ENCODE measurements around the gene MID1. TPM values are rescaled to one million over a fixed set of nuclear protein-coding genes. Genes with fewer than 3 reads are reported as not detected.

Gene MID1
- total RNA-seq, 1 donor from 2014 or later: 10.2 TPM

- H3K9me3 Mint-ChIP-seq (ENCODE audit: unreplicated experiment): no peaks in the 10 kb centered on the region
- no peak overlapping the region for H3K4me3 Mint-ChIP-seq (ENCODE audit: unreplicated experiment)
- DNase-seq (ENCODE audit: extremely low spot score, unreplicated experiment): no peak
- H3K27me3 Mint-ChIP-seq (ENCODE audit: unreplicated experiment): no peaks in the 10 kb centered on the region
- H3K4me1 Mint-ChIP-seq (ENCODE audit: unreplicated experiment): peaks cover 48% of the 10 kb centered on the region
- no peaks in the 10 kb centered on the region for H3K36me3 Mint-ChIP-seq (ENCODE audit: unreplicated experiment)
- TF ChIP-seq CTCF (IDR thresholded peaks at IDR 0.05): no peak
- H3K27ac Mint-ChIP-seq (ENCODE audit: unreplicated experiment): peak overlapping the region; percentile 72
Measured at GRCh38 chrX:10612215-10612614, 8.2 kb downstream of the MID1 start.

- Mint-ChIP-seq H3K4me3 (ENCODE audit: unreplicated experiment) (peak overlapping the region; percentile 14), H3K27me3 (ENCODE audit: unreplicated experiment) (no peaks in the 10 kb centered on the region), H3K36me3 (ENCODE audit: unreplicated experiment) (no peaks in the 10 kb centered on the region), H3K4me1 (ENCODE audit: unreplicated experiment) (peaks cover 41% of the 10 kb centered on the region), H3K27ac (ENCODE audit: unreplicated experiment) (peak overlapping the region; percentile 72), H3K9me3 (ENCODE audit: unreplicated experiment) (no peaks in the 10 kb centered on the region)
- DNase-seq (ENCODE audit: extremely low spot score, unreplicated experiment): no peak
- TF ChIP-seq CTCF (IDR thresholded peaks at IDR 0.05): no peak
Measured at GRCh38 chrX:10611441-10612090, 8.8 kb downstream of the MID1 start.

- no peak overlapping the region for H3K4me3 Mint-ChIP-seq (ENCODE audit: unreplicated experiment)
- H3K27ac Mint-ChIP-seq (ENCODE audit: unreplicated experiment): no peak overlapping the region
- DNase-seq (ENCODE audit: extremely low spot score, unreplicated experiment): no peak
- no peak for TF ChIP-seq CTCF (IDR thresholded peaks at IDR 0.05)
- no peaks in the 10 kb centered on the region for H3K9me3 Mint-ChIP-seq (ENCODE audit: unreplicated experiment)
- peaks cover 33% of the 10 kb centered on the region for H3K4me1 Mint-ChIP-seq (ENCODE audit: unreplicated experiment)
- no peaks in the 10 kb centered on the region for H3K27me3 Mint-ChIP-seq (ENCODE audit: unreplicated experiment)
- H3K36me3 Mint-ChIP-seq (ENCODE audit: unreplicated experiment): no peaks in the 10 kb centered on the region
Measured at GRCh38 chrX:10608099-10608498, 12.3 kb downstream of the MID1 start.

- Mint-ChIP-seq H3K36me3 (ENCODE audit: unreplicated experiment) (no peaks in the 10 kb centered on the region), H3K4me3 (ENCODE audit: unreplicated experiment) (no peak overlapping the region), H3K4me1 (ENCODE audit: unreplicated experiment) (peaks cover 27% of the 10 kb centered on the region), H3K27me3 (ENCODE audit: unreplicated experiment) (no peaks in the 10 kb centered on the region), H3K27ac (ENCODE audit: unreplicated experiment) (no peak overlapping the region), H3K9me3 (ENCODE audit: unreplicated experiment) (no peaks in the 10 kb centered on the region)
- TF ChIP-seq CTCF (IDR thresholded peaks at IDR 0.05): no peak
- no peak for DNase-seq (ENCODE audit: extremely low spot score, unreplicated experiment)
Measured at GRCh38 chrX:10607233-10607632, 13.2 kb downstream of the MID1 start.

- no peaks in the 10 kb centered on the region for H3K27me3 Mint-ChIP-seq (ENCODE audit: unreplicated experiment)
- DNase-seq (ENCODE audit: extremely low spot score, unreplicated experiment): no peak
- H3K36me3 Mint-ChIP-seq (ENCODE audit: unreplicated experiment): no peaks in the 10 kb centered on the region
- no peak for TF ChIP-seq CTCF (IDR thresholded peaks at IDR 0.05)
- H3K9me3 Mint-ChIP-seq (ENCODE audit: unreplicated experiment): no peaks in the 10 kb centered on the region
- H3K27ac Mint-ChIP-seq (ENCODE audit: unreplicated experiment): no peak overlapping the region
- H3K4me1 Mint-ChIP-seq (ENCODE audit: unreplicated experiment): peaks cover 5% of the 10 kb centered on the region
- no peak overlapping the region for H3K4me3 Mint-ChIP-seq (ENCODE audit: unreplicated experiment)
Measured at GRCh38 chrX:10603612-10604011, 16.8 kb downstream of the MID1 start.
